ENCODE measurements around the gene EDA. TPM values are rescaled to one million over a fixed set of nuclear protein-coding genes. Genes with fewer than 3 reads are reported as not detected.
"Not testable (repeated sequence)": the region's sequence is repeated elsewhere in the genome, so short reads cannot be mapped to it uniquely, and the experiment has no call there.

Gene EDA
- total RNA-seq, 4 donors from 2014 or later = 2.8 to 11.7 (median 7.1) TPM

- 67 to 80% methylated on average over 1 to 3 of the region's 3 CpGs for WGBS, 2 donors (ENCODE audit: low coverage in 1 of 2)
- ATAC-seq = no peak
These were observed 228.7 kb downstream of the EDA start for GRCh38 chrX:69844636-69845035.

GRCh38 chrX:69859999-69860398 is 244.1 kb downstream of the EDA start:
- not testable (repeated sequence) for H3K9me3 ChIP-seq, H3K4me3 ChIP-seq, ATAC-seq, H3K36me3 ChIP-seq, H3K27ac ChIP-seq, H3K4me1 ChIP-seq, H3K27me3 ChIP-seq

More at GRCh38 chrX:69844636-69845035, 228.7 kb downstream of the EDA start:
- Histone ChIP-seq H3K4me1 (no peaks in the 10 kb centered on the region), H3K27ac (no peak overlapping the region), H3K36me3 (no peaks in the 10 kb centered on the region), H3K4me3 (no peak overlapping the region), H3K27me3 (no peaks in the 10 kb centered on the region), H3K9me3 (no peaks in the 10 kb centered on the region)
- TF ChIP-seq EP300 (IDR thresholded peaks at IDR 0.05) (no peak), CTCF (IDR thresholded peaks at IDR 0.05) (no peak), POLR2A (IDR thresholded peaks at IDR 0.05) (no peak), POLR2AphosphoS5 (IDR thresholded peaks at IDR 0.05) (no peak)

GRCh38 chrX:69876221-69876620 is 260.3 kb downstream of the EDA start:
- ATAC-seq = no peak
- no peak overlapping the region for H3K27ac ChIP-seq
- no peaks in the 10 kb centered on the region for H3K36me3 ChIP-seq
- no peak overlapping the region for H3K4me3 ChIP-seq
- 83 to 88% methylated on average over 1 of the region's 1 CpG for WGBS, 2 donors (ENCODE audit: low coverage in 1 of 2)
- no peaks in the 10 kb centered on the region for H3K27me3 ChIP-seq
- TF ChIP-seq CTCF (IDR thresholded peaks at IDR 0.05) (no peak), POLR2A (IDR thresholded peaks at IDR 0.05) (no peak), EP300 (IDR thresholded peaks at IDR 0.05) (no peak), POLR2AphosphoS5 (IDR thresholded peaks at IDR 0.05) (no peak)
- H3K9me3 ChIP-seq = no peaks in the 10 kb centered on the region
- H3K4me1 ChIP-seq = no peaks in the 10 kb centered on the region

GRCh38 chrX:69884210-69884609 is 268.3 kb downstream of the EDA start:
- Histone ChIP-seq H3K4me3 (no peak overlapping the region), H3K27me3 (no peaks in the 10 kb centered on the region), H3K27ac (no peak overlapping the region), H3K9me3 (no peaks in the 10 kb centered on the region), H3K4me1 (no peaks in the 10 kb centered on the region), H3K36me3 (no peaks in the 10 kb centered on the region)
- ATAC-seq = no peak
- WGBS, 2 donors (ENCODE audit: low coverage in 1 of 2) = 55 to 78% methylated on average over 1 of the region's 1 CpG
- TF ChIP-seq EP300 (IDR thresholded peaks at IDR 0.05) = no peak
- TF ChIP-seq POLR2A (IDR thresholded peaks at IDR 0.05) = no peak
- no peak for TF ChIP-seq CTCF (IDR thresholded peaks at IDR 0.05)
- no peak for TF ChIP-seq POLR2AphosphoS5 (IDR thresholded peaks at IDR 0.05)

GRCh38 chrX:69896046-69896445 is 280.1 kb downstream of the EDA start:
- no peak for TF ChIP-seq POLR2AphosphoS5 (IDR thresholded peaks at IDR 0.05)
- TF ChIP-seq CTCF (IDR thresholded peaks at IDR 0.05) = no peak
- TF ChIP-seq POLR2A (IDR thresholded peaks at IDR 0.05) = no peak
- Histone ChIP-seq H3K4me3 (no peak overlapping the region), H3K36me3 (no peaks in the 10 kb centered on the region), H3K27me3 (no peaks in the 10 kb centered on the region), H3K4me1 (no peaks in the 10 kb centered on the region), H3K27ac (no peak overlapping the region), H3K9me3 (no peaks in the 10 kb centered on the region)
- 29 to 75% methylated on average over 1 of the region's 1 CpG for WGBS, 2 donors (ENCODE audit: low coverage in 1 of 2)
- ATAC-seq = no peak

GRCh38 chrX:69900491-69900890 is 284.6 kb downstream of the EDA start:
- Histone ChIP-seq H3K9me3 (no peaks in the 10 kb centered on the region), H3K27me3 (no peaks in the 10 kb centered on the region), H3K4me3 (no peak overlapping the region), H3K27ac (no peak overlapping the region), H3K36me3 (no peaks in the 10 kb centered on the region), H3K4me1 (no peaks in the 10 kb centered on the region)
- TF ChIP-seq POLR2AphosphoS5 (IDR thresholded peaks at IDR 0.05) (no peak), POLR2A (IDR thresholded peaks at IDR 0.05) (no peak), EP300 (IDR thresholded peaks at IDR 0.05) (no peak), CTCF (IDR thresholded peaks at IDR 0.05) (no peak)
- 20 to 83% methylated on average over 1 of the region's 1 CpG for WGBS, 2 donors (ENCODE audit: low coverage in 1 of 2)
- no peak for ATAC-seq
